ENCODE results near the gene ZNF710.

Gene ZNF710

GRCh38 chr15:90082140-90082715, 81.1 kb downstream of the ZNF710 start:
- DNase-seq (ENCODE audit: low spot score in 2 of 2) (no peak), ATAC-seq (no peak)
- H3K27ac Mint-ChIP-seq, result peak overlapping the region; percentile 32

GRCh38 chr15:90083419-90083818, 82.3 kb downstream of the ZNF710 start:
- no peaks in the 10 kb centered on the region for H3K9me3 Mint-ChIP-seq
- DNase-seq (ENCODE audit: low spot score in 2 of 2) (no peak), ATAC-seq (no peak)
- peaks cover 51% of the 10 kb centered on the region for H3K36me3 Mint-ChIP-seq
- H3K4me1 Mint-ChIP-seq, result peaks cover 7% of the 10 kb centered on the region
- H3K4me3 Mint-ChIP-seq, result no peak overlapping the region
- H3K27ac Mint-ChIP-seq, result no peak overlapping the region

More at GRCh38 chr15:90082140-90082715, 81.1 kb downstream of the ZNF710 start:
- Mint-ChIP-seq H3K36me3 (peaks cover 40% of the 10 kb centered on the region), H3K4me3 (no peak overlapping the region), H3K9me3 (no peaks in the 10 kb centered on the region), H3K4me1 (peaks cover 7% of the 10 kb centered on the region)

DNA sequence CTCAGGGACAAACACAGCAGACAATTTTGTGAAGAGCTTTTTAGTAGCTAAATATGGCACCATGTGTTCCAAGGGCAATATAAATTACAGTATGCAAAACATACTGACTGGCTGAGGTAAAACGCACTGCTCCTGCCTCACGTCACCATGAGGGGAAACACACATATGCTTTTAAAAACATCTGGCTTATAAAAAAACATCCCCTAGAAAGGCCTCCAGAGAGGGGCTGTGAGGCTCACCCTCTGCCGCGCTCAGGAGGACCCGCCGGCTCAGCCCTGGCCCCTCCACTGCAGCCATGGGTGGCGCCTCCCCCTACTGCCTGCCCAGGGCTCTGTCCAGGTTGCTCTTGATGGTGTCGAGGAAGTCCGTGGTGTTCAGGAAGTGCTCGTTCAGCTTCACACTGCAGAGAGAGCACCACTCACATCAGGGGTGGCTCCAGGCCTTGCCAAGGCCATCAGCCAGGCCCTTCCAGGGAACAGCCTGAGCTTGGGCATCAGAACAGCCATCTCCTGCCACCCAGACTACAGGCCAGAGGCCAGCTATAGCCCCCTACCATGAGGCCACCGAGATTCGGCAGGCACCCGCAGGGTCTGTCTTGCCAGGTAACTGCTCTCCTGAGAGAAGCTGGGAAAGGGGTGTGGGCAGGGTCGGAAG, 83.0 kb downstream of the ZNF710 start:
- H3K27ac Mint-ChIP-seq, result no peak overlapping the region
- ATAC-seq, result no peak

GRCh38 chr15:90084876-90085423, 83.8 kb downstream of the ZNF710 start:
- Mint-ChIP-seq H3K9me3 (no peaks in the 10 kb centered on the region), H3K4me1 (peaks cover 7% of the 10 kb centered on the region), H3K4me3 (no peak overlapping the region), H3K27ac (no peak overlapping the region), H3K36me3 (peaks cover 58% of the 10 kb centered on the region)
- no peak for ATAC-seq
- no peak for DNase-seq (ENCODE audit: low spot score in 2 of 2)

More for the DNA sequence above, 83.0 kb downstream of the ZNF710 start:
- peaks cover 7% of the 10 kb centered on the region for H3K4me1 Mint-ChIP-seq
- no peak overlapping the region for H3K4me3 Mint-ChIP-seq
- no peaks in the 10 kb centered on the region for H3K9me3 Mint-ChIP-seq
- no peak for DNase-seq (ENCODE audit: low spot score in 2 of 2)
- peaks cover 58% of the 10 kb centered on the region for H3K36me3 Mint-ChIP-seq

DNA sequence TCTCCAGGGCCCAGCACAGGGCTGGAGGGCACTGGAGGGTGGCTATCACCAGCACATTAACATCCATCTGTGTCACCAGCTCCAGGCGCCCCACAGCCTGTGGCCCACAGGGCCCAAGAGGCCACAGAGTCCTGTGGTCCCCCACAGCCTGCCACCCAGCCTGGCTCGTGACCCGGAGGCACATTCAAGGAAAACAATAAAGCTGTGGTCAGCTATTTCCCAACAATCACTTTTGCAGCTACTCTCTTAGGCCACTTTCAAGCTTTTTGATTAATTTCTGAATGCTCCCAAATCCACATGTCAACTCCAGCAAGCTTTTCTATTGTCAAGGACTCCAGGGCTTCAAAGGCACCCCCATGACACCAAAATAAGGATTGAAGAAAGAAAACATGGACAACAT, 84.4 kb downstream of the ZNF710 start:
- Mint-ChIP-seq H3K36me3 (peaks cover 61% of the 10 kb centered on the region), H3K4me3 (no peak overlapping the region), H3K4me1 (peaks cover 10% of the 10 kb centered on the region), H3K9me3 (no peaks in the 10 kb centered on the region), H3K27ac (no peak overlapping the region)
- ATAC-seq (no peak), DNase-seq (ENCODE audit: low spot score in 2 of 2) (no peak)

DNA sequence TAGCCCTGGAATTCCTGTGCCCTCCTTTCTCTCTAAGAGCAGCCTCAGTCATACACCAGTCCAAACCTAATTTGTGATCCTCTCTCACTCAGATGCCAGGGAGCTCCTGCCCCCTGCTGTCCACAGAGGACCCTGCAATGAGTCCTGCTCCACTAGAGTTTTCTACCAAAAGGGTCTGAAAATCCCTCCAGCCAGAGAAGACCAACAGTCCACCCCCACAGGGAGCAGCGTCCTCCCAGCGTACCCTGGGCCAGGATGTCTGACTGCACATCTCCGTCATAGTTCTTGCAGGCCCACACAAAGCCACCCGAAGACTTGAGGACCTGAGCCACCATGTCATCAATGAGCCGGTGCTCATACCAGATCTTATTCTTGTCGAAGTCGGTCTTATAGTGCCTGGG, 85.7 kb downstream of the ZNF710 start:
- ATAC-seq (peak; percentile 74), DNase-seq (ENCODE audit: low spot score in 2 of 2) (peak; percentile 28 to 75)
- Mint-ChIP-seq H3K4me1 (peaks cover 17% of the 10 kb centered on the region), H3K36me3 (peaks cover 64% of the 10 kb centered on the region), H3K4me3 (no peak overlapping the region), H3K9me3 (no peaks in the 10 kb centered on the region), H3K27ac (peak overlapping the region; percentile 62)

- H3K4me3 Mint-ChIP-seq, result no peak overlapping the region
- DNase-seq (ENCODE audit: low spot score in 2 of 2), result peak in 1 of 2 donors; percentile 67
- peaks cover 17% of the 10 kb centered on the region for H3K4me1 Mint-ChIP-seq
- H3K9me3 Mint-ChIP-seq, result no peaks in the 10 kb centered on the region
- ATAC-seq, result peak; percentile 59
- no peak overlapping the region for H3K27ac Mint-ChIP-seq
- H3K36me3 Mint-ChIP-seq, result peaks cover 61% of the 10 kb centered on the region
Measured at GRCh38 chr15:90087454-90088154, 86.5 kb downstream of the ZNF710 start.

GRCh38 chr15:90090226-90090848, 89.2 kb downstream of the ZNF710 start:
- H3K9me3 Mint-ChIP-seq, result no peaks in the 10 kb centered on the region
- no peak for ATAC-seq
- no peak overlapping the region for H3K27ac Mint-ChIP-seq
- H3K36me3 Mint-ChIP-seq, result peaks cover 42% of the 10 kb centered on the region
- H3K4me1 Mint-ChIP-seq, result peaks cover 34% of the 10 kb centered on the region
- no peak for DNase-seq (ENCODE audit: low spot score in 2 of 2)
- H3K4me3 Mint-ChIP-seq, result no peak overlapping the region

DNA sequence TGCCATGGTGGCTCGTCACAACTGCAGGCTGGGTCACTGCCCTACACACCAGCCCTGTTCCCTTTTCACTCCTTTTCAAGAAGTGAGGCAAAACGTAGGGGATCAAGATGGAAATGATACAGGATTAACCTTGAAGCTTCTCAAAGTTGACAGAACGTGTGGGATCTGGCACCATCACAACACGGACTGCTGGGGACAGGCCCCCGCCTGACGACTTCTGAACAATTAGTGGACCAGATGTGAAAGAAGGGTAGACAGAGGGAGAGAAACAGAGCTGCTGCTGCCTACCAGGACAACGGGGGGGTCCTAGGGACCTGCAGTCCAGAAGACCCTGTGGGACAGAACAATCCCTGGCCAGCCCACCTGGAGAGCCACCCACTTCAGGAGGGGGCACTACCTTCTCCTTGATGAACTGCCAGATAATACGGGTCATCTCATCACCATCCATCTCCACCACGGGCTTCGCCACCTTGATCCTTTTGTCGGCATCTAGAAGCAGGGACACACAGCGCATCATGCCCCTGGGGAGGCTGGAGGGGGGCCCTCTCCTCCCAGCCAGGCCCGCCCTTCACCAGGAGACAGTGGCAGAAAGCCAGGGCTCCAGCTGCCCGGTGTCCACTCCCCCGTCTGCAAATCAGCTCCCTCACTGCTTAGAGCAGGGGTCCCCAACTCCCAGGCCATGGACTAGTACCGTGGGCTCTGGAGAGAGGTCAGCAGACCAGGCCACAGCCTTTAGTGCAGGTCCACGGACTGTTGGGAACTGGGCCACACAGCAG, 90.2 kb downstream of the ZNF710 start:
- Mint-ChIP-seq H3K36me3 (peaks cover 34% of the 10 kb centered on the region), H3K9me3 (no peaks in the 10 kb centered on the region), H3K4me3 (no peak overlapping the region), H3K4me1 (peaks cover 44% of the 10 kb centered on the region), H3K27ac (no peak overlapping the region)
- DNase-seq (ENCODE audit: low spot score in 2 of 2) (no peak), ATAC-seq (no peak)

DNA sequence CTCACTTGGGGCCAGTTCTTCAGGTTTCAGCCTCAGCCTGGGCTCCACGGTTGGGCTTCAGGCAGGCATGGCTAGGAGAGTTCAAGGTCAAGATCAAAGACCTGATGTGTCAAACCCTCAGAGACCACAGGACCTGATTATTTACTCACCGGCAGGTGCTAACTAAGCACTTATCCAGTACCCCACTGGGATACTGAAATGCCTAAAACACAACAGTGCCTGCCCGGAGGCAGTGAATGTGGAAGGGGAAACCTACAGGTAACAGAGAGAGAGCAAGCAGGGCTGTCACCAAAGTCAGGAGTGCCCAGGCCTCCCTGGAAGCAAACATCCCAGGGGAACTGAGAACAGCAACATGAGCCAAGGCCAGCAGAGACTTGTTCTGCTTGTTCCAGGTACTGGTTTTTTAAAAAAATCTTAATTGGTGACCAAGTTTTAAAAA, 94.4 kb downstream of the ZNF710 start:
- ATAC-seq, result peak; percentile 48

GRCh38 chr15:90097475-90097874, 96.4 kb downstream of the ZNF710 start:
- Mint-ChIP-seq H3K4me1 (peaks cover 77% of the 10 kb centered on the region), H3K4me3 (peak overlapping the region; percentile 77), H3K36me3 (peaks cover 12% of the 10 kb centered on the region), H3K27ac (no peak overlapping the region), H3K9me3 (no peaks in the 10 kb centered on the region)
- ATAC-seq, result peak; percentile 88
- peak; percentile 44 to 78 for DNase-seq (ENCODE audit: low spot score in 2 of 2)

More for the DNA sequence above, 94.4 kb downstream of the ZNF710 start:
- peaks cover 15% of the 10 kb centered on the region for H3K36me3 Mint-ChIP-seq
- peaks cover 75% of the 10 kb centered on the region for H3K4me1 Mint-ChIP-seq
- no peaks in the 10 kb centered on the region for H3K9me3 Mint-ChIP-seq
- DNase-seq (ENCODE audit: low spot score in 2 of 2), result no peak
- H3K27ac Mint-ChIP-seq, result peak overlapping the region; percentile 81
- H3K4me3 Mint-ChIP-seq, result peak overlapping the region; percentile 77

- peak overlapping the region; percentile 57 for H3K27ac Mint-ChIP-seq
- H3K9me3 Mint-ChIP-seq, result no peaks in the 10 kb centered on the region
- peaks cover 79% of the 10 kb centered on the region for H3K4me1 Mint-ChIP-seq
- peaks cover 12% of the 10 kb centered on the region for H3K36me3 Mint-ChIP-seq
- DNase-seq (ENCODE audit: low spot score in 2 of 2) (no peak), ATAC-seq (no peak)
- peak overlapping the region; percentile 77 for H3K4me3 Mint-ChIP-seq
Measured at GRCh38 chr15:90099072-90099867, 98.1 kb downstream of the ZNF710 start.

DNA sequence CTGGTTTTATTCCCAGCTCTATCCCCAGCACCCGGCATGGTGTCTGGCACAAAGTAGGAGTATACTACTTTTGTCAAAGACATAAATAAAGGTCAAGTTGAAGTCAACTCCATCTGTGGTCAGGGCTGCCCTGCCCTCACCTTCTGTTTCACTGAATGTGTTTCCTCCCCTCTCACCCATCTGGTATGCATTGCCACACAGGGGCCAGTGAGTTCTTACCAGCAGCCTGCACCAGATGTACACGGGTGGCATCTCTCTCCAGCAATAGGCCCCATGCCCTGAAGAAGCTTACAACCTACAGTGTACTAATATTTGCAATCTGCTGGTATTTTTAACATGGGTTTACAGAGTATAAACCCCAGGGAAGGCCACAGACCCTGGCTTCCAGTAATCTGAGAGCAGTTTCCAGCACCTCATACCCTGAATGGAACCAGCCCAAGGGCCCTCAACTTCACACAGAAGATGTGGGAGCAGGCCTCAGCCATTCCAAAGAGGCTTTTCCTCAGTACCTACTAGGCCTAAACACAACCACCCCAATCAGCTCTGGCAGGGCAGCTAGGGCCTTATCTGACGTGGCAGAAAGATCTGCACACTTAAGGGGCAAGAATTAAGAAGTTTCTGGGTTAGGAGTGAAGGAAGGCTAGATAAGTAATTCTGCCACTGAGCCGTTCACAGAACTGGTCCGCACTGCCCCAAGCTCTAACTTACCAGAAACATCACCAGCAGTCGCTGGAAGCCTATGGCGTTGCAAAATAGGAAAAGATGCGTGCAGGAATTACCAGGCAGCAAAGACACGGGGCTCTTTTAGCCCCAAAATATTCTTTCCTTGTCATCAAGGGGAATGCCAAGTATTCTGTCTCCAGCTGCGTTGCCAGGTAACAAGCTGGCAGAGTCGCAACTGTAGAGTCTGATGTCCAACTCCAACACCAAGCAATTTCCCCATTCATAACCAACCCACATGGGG, 99.0 kb downstream of the ZNF710 start:
- Mint-ChIP-seq H3K4me1 (peaks cover 71% of the 10 kb centered on the region), H3K36me3 (peaks cover 12% of the 10 kb centered on the region), H3K4me3 (peak overlapping the region; percentile 77), H3K9me3 (no peaks in the 10 kb centered on the region), H3K27ac (peak overlapping the region; percentile 86)
- ATAC-seq (no peak), DNase-seq (ENCODE audit: low spot score in 2 of 2) (no peak)

All from stimulated activated effector memory CD8-positive, alpha-beta T cell treated with anti-CD3 and anti-CD28 coated beads, Interleukin-12 subunit alpha, Interleukin-12 subunit beta, amount 100 ng/mL, for 72 hours (primary cell).